ENCODE measurements around the gene CDH13.

The CDH13 gene

DNA sequence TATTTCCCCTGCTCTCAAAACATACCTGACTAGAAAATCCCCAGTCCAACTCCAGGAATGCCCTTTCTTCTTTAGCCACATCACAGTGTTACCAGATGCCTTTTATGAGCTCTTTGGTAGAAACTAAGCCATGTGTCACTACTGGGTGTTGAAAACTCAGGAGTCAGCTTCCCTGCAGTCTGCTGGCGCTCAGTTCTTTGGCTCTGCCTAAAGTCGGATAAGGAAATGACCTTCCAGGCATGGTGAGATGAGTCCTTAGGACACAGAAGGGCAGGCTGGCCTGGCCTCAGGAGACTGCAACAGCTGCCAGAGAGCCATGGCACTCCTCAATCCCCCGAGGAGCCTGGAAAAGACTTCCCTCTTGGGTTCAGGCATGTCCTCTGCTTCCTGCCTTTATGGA lies 89.1 kb downstream of the CDH13 start:
- H3K36me3 ChIP-seq (ENCODE audit: low read depth), result peaks cover 19% of the 10 kb centered on the region
- DNase-seq (ENCODE audit: low spot score) (no peak), ATAC-seq (ENCODE audit: low read depth) (no peak)
- H3K4me3 ChIP-seq (ENCODE audit: severe bottlenecking), result no peak overlapping the region
- no peaks in the 10 kb centered on the region for H3K9me3 ChIP-seq (ENCODE audit: severe bottlenecking)
- H3K4me1 ChIP-seq (ENCODE audit: insufficient read depth, poor library complexity, severe bottlenecking), result no peaks in the 10 kb centered on the region
- H3K27ac ChIP-seq (ENCODE audit: poor library complexity, severe bottlenecking), result no peak overlapping the region
- H3K27me3 ChIP-seq (ENCODE audit: insufficient read depth, poor library complexity, severe bottlenecking), result no peaks in the 10 kb centered on the region
- TF ChIP-seq, protein P1, sequence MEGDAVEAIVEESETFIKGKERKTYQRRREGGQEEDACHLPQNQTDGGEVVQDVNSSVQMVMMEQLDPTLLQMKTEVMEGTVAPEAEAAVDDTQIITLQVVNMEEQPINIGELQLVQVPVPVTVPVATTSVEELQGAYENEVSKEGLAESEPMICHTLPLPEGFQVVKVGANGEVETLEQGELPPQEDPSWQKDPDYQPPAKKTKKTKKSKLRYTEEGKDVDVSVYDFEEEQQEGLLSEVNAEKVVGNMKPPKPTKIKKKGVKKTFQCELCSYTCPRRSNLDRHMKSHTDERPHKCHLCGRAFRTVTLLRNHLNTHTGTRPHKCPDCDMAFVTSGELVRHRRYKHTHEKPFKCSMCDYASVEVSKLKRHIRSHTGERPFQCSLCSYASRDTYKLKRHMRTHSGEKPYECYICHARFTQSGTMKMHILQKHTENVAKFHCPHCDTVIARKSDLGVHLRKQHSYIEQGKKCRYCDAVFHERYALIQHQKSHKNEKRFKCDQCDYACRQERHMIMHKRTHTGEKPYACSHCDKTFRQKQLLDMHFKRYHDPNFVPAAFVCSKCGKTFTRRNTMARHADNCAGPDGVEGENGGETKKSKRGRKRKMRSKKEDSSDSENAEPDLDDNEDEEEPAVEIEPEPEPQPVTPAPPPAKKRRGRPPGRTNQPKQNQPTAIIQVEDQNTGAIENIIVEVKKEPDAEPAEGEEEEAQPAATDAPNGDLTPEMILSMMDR (IDR thresholded peaks at IDR 0.05; ENCODE audit: poor library complexity, severe bottlenecking), result no peak

DNA sequence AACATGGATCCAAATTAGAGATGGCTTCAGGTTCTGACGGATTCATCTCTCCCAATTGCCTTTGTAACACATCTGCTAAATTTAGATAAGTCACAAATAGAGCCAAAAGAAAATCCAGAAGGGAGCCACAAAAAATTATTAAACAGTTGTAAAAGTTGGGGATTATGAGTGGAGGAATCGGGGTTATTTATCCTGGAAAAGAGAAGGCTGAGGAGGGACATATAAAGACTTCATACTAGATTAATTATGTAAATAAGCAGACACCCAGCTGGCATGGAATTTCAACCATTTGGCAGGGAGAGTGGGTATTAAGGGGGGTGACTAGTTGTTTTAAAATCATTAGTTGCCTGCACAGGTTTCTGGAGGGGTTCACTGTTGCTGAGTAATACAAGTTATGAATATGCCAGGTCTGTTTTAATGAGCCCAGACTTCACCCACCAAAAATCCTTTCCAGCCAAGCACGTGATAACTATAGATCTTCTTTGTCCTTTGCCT lies 89.6 kb downstream of the CDH13 start:
- no peaks in the 10 kb centered on the region for H3K27me3 ChIP-seq (ENCODE audit: insufficient read depth, poor library complexity, severe bottlenecking)
- H3K4me1 ChIP-seq (ENCODE audit: insufficient read depth, poor library complexity, severe bottlenecking), result no peaks in the 10 kb centered on the region
- ATAC-seq (ENCODE audit: low read depth) (no peak), DNase-seq (ENCODE audit: low spot score) (no peak)
- TF ChIP-seq, protein P1 (IDR thresholded peaks at IDR 0.05; ENCODE audit: poor library complexity, severe bottlenecking), result no peak
- no peak overlapping the region for H3K27ac ChIP-seq (ENCODE audit: poor library complexity, severe bottlenecking)
- H3K4me3 ChIP-seq (ENCODE audit: severe bottlenecking), result no peak overlapping the region
- peaks cover 13% of the 10 kb centered on the region for H3K36me3 ChIP-seq (ENCODE audit: low read depth)
- no peaks in the 10 kb centered on the region for H3K9me3 ChIP-seq (ENCODE audit: severe bottlenecking)

DNA sequence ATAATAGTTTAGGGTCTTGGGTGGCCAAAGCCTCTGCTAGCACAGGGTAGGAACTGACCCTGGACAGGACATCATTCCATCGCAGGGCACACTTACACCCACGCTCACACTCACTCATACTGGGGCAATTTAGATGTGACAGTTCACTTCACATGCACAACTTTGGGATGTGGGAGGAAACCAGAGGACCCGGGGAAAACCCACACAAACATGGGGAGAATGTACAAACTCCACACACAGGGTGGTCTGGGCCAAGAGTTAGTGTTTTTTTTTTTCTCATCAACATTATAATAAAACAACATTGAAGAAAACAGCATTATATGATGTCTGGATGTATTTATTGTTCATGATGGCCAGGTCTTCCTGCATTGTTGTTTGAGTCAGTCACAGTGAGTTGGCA lies 93.6 kb downstream of the CDH13 start:
- Histone ChIP-seq H3K9me3 (ENCODE audit: severe bottlenecking) (no peaks in the 10 kb centered on the region), H3K4me1 (ENCODE audit: insufficient read depth, poor library complexity, severe bottlenecking) (no peaks in the 10 kb centered on the region), H3K27me3 (ENCODE audit: insufficient read depth, poor library complexity, severe bottlenecking) (no peaks in the 10 kb centered on the region), H3K36me3 (ENCODE audit: low read depth) (peaks cover 4% of the 10 kb centered on the region; the same call in 1 of the 2 replicates), H3K27ac (ENCODE audit: poor library complexity, severe bottlenecking) (no peak overlapping the region), H3K4me3 (ENCODE audit: severe bottlenecking) (no peak overlapping the region)
- DNase-seq (ENCODE audit: low spot score), result no peak
- TF ChIP-seq, protein P1 (IDR thresholded peaks at IDR 0.05; ENCODE audit: poor library complexity, severe bottlenecking), result no peak
- ATAC-seq (ENCODE audit: low read depth), result no peak

GRCh38 chr16:82726306-82726705 lies 99.5 kb downstream of the CDH13 start:
- ATAC-seq (ENCODE audit: low read depth) (no peak), DNase-seq (ENCODE audit: low spot score) (no peak)
- TF ChIP-seq, protein P1 (IDR thresholded peaks at IDR 0.05; ENCODE audit: poor library complexity, severe bottlenecking), result no peak
- Histone ChIP-seq H3K36me3 (ENCODE audit: low read depth) (peaks cover 11% of the 10 kb centered on the region), H3K4me1 (ENCODE audit: insufficient read depth, poor library complexity, severe bottlenecking) (no peaks in the 10 kb centered on the region), H3K9me3 (ENCODE audit: severe bottlenecking) (peaks cover 5% of the 10 kb centered on the region), H3K4me3 (ENCODE audit: severe bottlenecking) (no peak overlapping the region), H3K27ac (ENCODE audit: poor library complexity, severe bottlenecking) (no peak overlapping the region), H3K27me3 (ENCODE audit: insufficient read depth, poor library complexity, severe bottlenecking) (no peaks in the 10 kb centered on the region)

DNA sequence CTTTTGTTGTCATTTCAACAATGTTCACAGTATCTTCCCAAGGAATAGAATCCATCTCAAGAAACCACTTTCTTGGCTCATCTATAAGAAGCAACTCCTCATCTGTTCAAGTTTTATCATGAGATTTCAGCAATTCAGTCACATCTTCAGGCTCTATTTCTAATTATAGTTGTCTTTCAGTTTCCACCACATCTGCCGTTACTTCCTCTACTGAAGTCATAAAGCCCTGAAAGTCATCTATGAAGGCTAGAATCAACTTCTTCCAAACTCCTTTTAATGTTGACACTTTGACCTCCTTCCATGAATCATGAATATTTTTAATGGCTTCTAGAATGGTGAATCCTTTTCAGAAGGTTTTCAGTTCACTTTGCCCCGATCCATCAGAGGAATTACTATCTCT lies 102.1 kb downstream of the CDH13 start:
- H3K9me3 ChIP-seq (ENCODE audit: severe bottlenecking), result peaks cover 5% of the 10 kb centered on the region
- H3K36me3 ChIP-seq (ENCODE audit: low read depth), result peaks cover 11% of the 10 kb centered on the region
- TF ChIP-seq, protein P1 (IDR thresholded peaks at IDR 0.05; ENCODE audit: poor library complexity, severe bottlenecking), result no peak
- no peak for ATAC-seq (ENCODE audit: low read depth)
- no peak overlapping the region for H3K27ac ChIP-seq (ENCODE audit: poor library complexity, severe bottlenecking)
- H3K4me1 ChIP-seq (ENCODE audit: insufficient read depth, poor library complexity, severe bottlenecking), result no peaks in the 10 kb centered on the region
- DNase-seq (ENCODE audit: low spot score), result no peak
- no peak overlapping the region for H3K4me3 ChIP-seq (ENCODE audit: severe bottlenecking)
- no peaks in the 10 kb centered on the region for H3K27me3 ChIP-seq (ENCODE audit: insufficient read depth, poor library complexity, severe bottlenecking)

All from RWPE2 (cell line).